Adrenal gland (tissue), 12 donors: ENCODE measurements around the gene HRAS. TPM values are rescaled to one million over a fixed set of nuclear protein-coding genes. Genes with fewer than 3 reads are reported as not detected.

Experiments
- DNase-seq, 7 donors: peaks; one replicate each; pipeline ENCODE4 v3.0.0-alpha.2; 2019 to 2020
- H3K27ac ChIP-seq, 5 donors: fragments of 200-600 bp; sonication (generic) in 4 of 5; 1 replicate in 3 of 5; 2 replicates in 2 of 5; pipeline versions ENCODE4 v1.5.1 to v1.8.0; 2016 to 2020; ENCODE audit warnings: mild to moderate bottlenecking in 1 of 5
- H3K27me3 ChIP-seq: fragments of 200-600 bp; 2 replicates; pipeline ENCODE4 v1.8.0; 2021
- H3K36me3 ChIP-seq, 2 donors: fragments of 200-600 bp; replicated peaks in 1 of 2; 1 replicate in 1 of 2; 2 replicates in 1 of 2; pipeline versions ENCODE4 v1.5.1 to v1.8.0; 2018 to 2022
- H3K4me1 ChIP-seq, 2 donors: fragments of 200-600 bp; replicated peaks in 1 of 2; 1 replicate in 1 of 2; 2 replicates in 1 of 2; pipeline versions ENCODE4 v1.5.1 to v1.8.0; 2018 to 2021
- H3K4me3 ChIP-seq, 4 donors: fragments of 200-600 bp; sonication (generic) in 3 of 4; one replicate each; pipeline ENCODE4 v1.5.1; 2016 to 2018
- H3K9me3 ChIP-seq, 3 donors: fragments of 200-600 bp; sonication (generic) in 1 of 3; replicated peaks in 1 of 3; 1 replicate in 2 of 3; 2 replicates in 1 of 3; pipeline versions ENCODE4 v1.5.1 to v1.8.0; 2016 to 2021
- CTCF ChIP-seq, 6 experiments: fragments of 450-650 bp in 4 of 6; fragments of 200-600 bp in 2 of 6; sonication (generic) in 1 of 6; IDR thresholded peaks; 1 replicate in 5 of 6; 2 replicates in 1 of 6; pipeline versions ENCODE4 v1.5.1 to v1.8.0; 2016 to 2021; ENCODE audit warnings: antibody characterized with exemption in 6 of 6, mild to moderate bottlenecking in 2 of 6, moderate library complexity in 1 of 6
- POLR2A ChIP-seq, 2 donors: fragments of 450-650 bp; IDR thresholded peaks; one replicate each; pipeline ENCODE4 v1.6.1; 2017; ENCODE audit warnings: antibody characterized with exemption in 2 of 2, mild to moderate bottlenecking in 2 of 2, moderate library complexity in 1 of 2
- WGBS, 4 donors: extraction: QIAGEN DNeasy Blood & Tissue Kit in 2 of 4; methylation state at CpG; one replicate each; pipeline versions ENCODE4 v1.1.5 to v1.1.7; 2013 to 2017; 5-methylcytosine and 5-hydroxymethylcytosine counted together
- intact Hi-C, 2 donors: fragments of 100-400 bp; cut with DNase I; formaldehyde crosslinking; loops; one replicate each; pipeline versions ENCODE4 v1.14.1 to v1.15.0; 2022 to 2023
- polyA plus RNA-seq, 3 donors: library from polyadenylated mRNA; stranded (reverse); fragments of 200-250 nt in 2 of 3; fragments of 350-450 nt in 1 of 3; fragmentation: Illumina TruSeq in 1 of 3; extraction: RNeasy Lipid Tissue Mini Kit (QIAGEN cat#74804) in 1 of 3; gene quantifications; one replicate each; pipeline ENCODE4 v1.2.3, GENCODE V29; 2013 to 2014
- total RNA-seq, 9 donors: library from RNA; depleted of rRNA in 4 of 9; stranded (reverse); fragments of >200 nt in 4 of 9; fragments of 120-200 nt in 1 of 9; fragmentation: NEBNext Ultra II Directional in 1 of 9; extraction: Animal tissue kit (Norgen Biotek cat#: 25700) in 1 of 9; gene quantifications; one replicate each; pipeline versions ENCODE4 v1.1.0 to v1.2.4, GENCODE V29; 2013 to 2023
- donor health status: healthy with polysubstance abuse.
- donor health status: Bipolar disorder and iron deficiency.
- donor health status: DM: yes; HTN: yes; CAD: no.
- donor health status: DM: no; HTN: no; CAD: no.
- donor health status: DM: no; HTN: no; CAD: no.
- donor health status: DM: yes; HTN: yes; CAD: no.

The HRAS gene
- total and polyA plus RNA-seq, 12 donors, result 10.8 to 190 (median 39.0) TPM

- H3K4me3 ChIP-seq, result no peak overlapping the region
- H3K36me3 ChIP-seq, result peaks cover 0 to 41% of the 10 kb centered on the region in 2 donors
- H3K27me3 ChIP-seq, result no peaks in the 10 kb centered on the region
- DNase-seq, result no peak
- no peaks in the 10 kb centered on the region for H3K4me1 ChIP-seq
- H3K9me3 ChIP-seq, result no peaks in the 10 kb centered on the region
- WGBS, 4 donors, result 83 to 100% (median 93%) methylated on average over 1 to 7 of the region's 7 CpGs
- H3K27ac ChIP-seq, result no peak overlapping the region
- TF ChIP-seq POLR2A (IDR thresholded peaks at IDR 0.05) (no peak), CTCF (IDR thresholded peaks at IDR 0.05) (no peak)
- intact Hi-C loops, result no loop called here
These were observed 44.0 kb downstream of the HRAS start for GRCh38 chr11:491358-491757.

- DNase-seq, result no peak
- Histone ChIP-seq H3K4me1 (no peaks in the 10 kb centered on the region), H3K27ac (no peak overlapping the region), H3K9me3 (no peaks in the 10 kb centered on the region), H3K4me3 (no peak overlapping the region), H3K27me3 (no peaks in the 10 kb centered on the region), H3K36me3 (peaks cover 0 to 38% of the 10 kb centered on the region in 2 donors)
- intact Hi-C loops, result no loop called here
- 91 to 96% (median 93%) methylated on average over 9 to 15 of the region's 15 CpGs for WGBS, 4 donors
- TF ChIP-seq POLR2A (IDR thresholded peaks at IDR 0.05) (no peak), CTCF (IDR thresholded peaks at IDR 0.05) (no peak)
These were observed 44.5 kb downstream of the HRAS start for GRCh38 chr11:490930-491260.

GRCh38 chr11:490186-490929 lies 45.0 kb downstream of the HRAS start:
- 92 to 100% (median 95%) methylated on average over 4 to 38 of the region's 38 CpGs for WGBS, 4 donors
- TF ChIP-seq POLR2A (IDR thresholded peaks at IDR 0.05) (no peak), CTCF (IDR thresholded peaks at IDR 0.05) (no peak)
- Histone ChIP-seq H3K9me3 (no peaks in the 10 kb centered on the region), H3K4me3 (no peak overlapping the region), H3K4me1 (no peaks in the 10 kb centered on the region), H3K36me3 (peaks cover 0 to 33% of the 10 kb centered on the region in 2 donors), H3K27ac (no peak overlapping the region), H3K27me3 (no peaks in the 10 kb centered on the region)
- intact Hi-C loops, result no loop called here
- DNase-seq, result no peak

GRCh38 chr11:489610-490185 lies 45.7 kb downstream of the HRAS start:
- H3K36me3 ChIP-seq, result peaks cover 0 to 26% of the 10 kb centered on the region in 2 donors
- no peaks in the 10 kb centered on the region for H3K9me3 ChIP-seq
- no peaks in the 10 kb centered on the region for H3K27me3 ChIP-seq
- TF ChIP-seq POLR2A (IDR thresholded peaks at IDR 0.05) (no peak), CTCF (IDR thresholded peaks at IDR 0.05) (no peak)
- intact Hi-C loops, result no loop called here
- WGBS, 4 donors, result 91 to 95% (median 94%) methylated on average over 15 to 37 of the region's 37 CpGs
- H3K27ac ChIP-seq, result no peak overlapping the region
- no peak overlapping the region for H3K4me3 ChIP-seq
- no peaks in the 10 kb centered on the region for H3K4me1 ChIP-seq
- no peak for DNase-seq
